ENCODE measurements around the gene DRAP1.

- TF ChIP-seq CTCF (IDR thresholded peaks at IDR 0.05; ENCODE audit: insufficient read depth, low read length) (no peak), POLR2AphosphoS5 (IDR thresholded peaks at IDR 0.05; ENCODE audit: low read depth) (no peak)
Measured at GRCh38 chr11:65947133-65947532, 27.9 kb downstream of the DRAP1 start.
